Pancreas (tissue), 10 donors: ENCODE results near the gene COX4I1. TPM values are rescaled to one million over a fixed set of nuclear protein-coding genes. Genes with fewer than 3 reads are reported as not detected.

ENCODE experiments used
- ATAC-seq, 4 donors: fragments of 200-7000 bp; cut with Tn5 transposase; one replicate each; pipeline versions ENCODE4 v1.8.0 to v1.9.1; 2020; ENCODE audit warnings: mild to moderate bottlenecking in 4 of 4, moderate library complexity in 4 of 4
- DNase-seq, 6 donors: peaks; one replicate each; pipeline ENCODE4 v3.0.0-alpha.2; 2020
- FAIRE-seq: peaks from 2 replicates; lab custom pipeline; 2012; peaks lifted over from hg19 to GRCh38; lab: Jason Lieb, UNC
- H3K27ac ChIP-seq, 4 donors: fragments of 200-600 bp; sonication (generic); 1 replicate in 3 of 4; 2 replicates in 1 of 4; pipeline versions ENCODE4 v1.5.0 to v1.8.0; 2020
- H3K27me3 ChIP-seq, 4 donors: fragments of 200-600 bp; one replicate each; pipeline ENCODE4 v1.8.0; 2021
- H3K36me3 ChIP-seq, 3 donors: fragments of 200-600 bp; sonication (generic) in 1 of 3; one replicate each; pipeline versions ENCODE4 v1.5.0 to v1.8.0; 2020 to 2021
- H3K4me1 ChIP-seq, 3 donors: fragments of 200-600 bp; one replicate each; pipeline ENCODE4 v1.8.0; 2021
- H3K4me3 ChIP-seq, 4 donors: fragments of 200-600 bp; sonication (generic) in 2 of 4; one replicate each; pipeline versions ENCODE4 v1.5.0 to v1.8.0; 2020 to 2021
- H3K9me3 ChIP-seq, 4 donors: fragments of 200-600 bp; one replicate each; pipeline ENCODE4 v1.8.0; 2021
- WGBS, 2 donors: extraction: QIAGEN DNeasy Blood & Tissue Kit; methylation state at CpG; one replicate each; pipeline ENCODE4 v1.1.7; 2013; 5-methylcytosine and 5-hydroxymethylcytosine counted together
- intact Hi-C, 3 donors: fragments of 100-400 bp; cut with DNase I; formaldehyde crosslinking; loops; one replicate each; pipeline versions ENCODE4 v1.11.1 to v1.14.2; 2022
- polyA plus RNA-seq, 2 donors: library from polyadenylated mRNA; stranded (reverse); fragments of 200-250 nt; gene quantifications; one replicate each; pipeline ENCODE4 v1.2.3, GENCODE V29; 2013
- total RNA-seq, 6 donors: library from RNA; stranded (reverse); fragmentation: NEBNext Ultra II Directional in 4 of 6; extraction: Animal tissue kit (Norgen Biotek cat#: 25700) in 4 of 6; gene quantifications; one replicate each; pipeline versions ENCODE4 v1.2.1 to v1.2.4, GENCODE V29; 2021 to 2023
- TF ChIP-seq, protein P1 (sequence below), 4 donors: fragments of 200-600 bp; sonication (generic) in 3 of 4; IDR thresholded peaks; one replicate each; pipeline versions ENCODE4 v1.5.0 to v1.8.0; 2021; ENCODE audit warnings: antibody characterized with exemption in 4 of 4
- donor health status: healthy with polysubstance abuse.
- donor health status: DM: no; HTN: no; CAD: no; lungs with moderate emphysema.
- donor health status: DM: no; HTN: no; CAD: no.
- donor health status: control.
- donor health status: control.
- donor health status: Bipolar disorder and iron deficiency.
- donor health status: DM: yes; HTN: yes; CAD: no.
- donor health status: DM: no; HTN: no; CAD: no.
- donor health status: DM: no; HTN: no; CAD: no.
- donor health status: DM: yes; HTN: yes; CAD: no.

Gene COX4I1
- total and polyA plus RNA-seq, 8 donors: 198 to 510 (median 260) TPM

DNA sequence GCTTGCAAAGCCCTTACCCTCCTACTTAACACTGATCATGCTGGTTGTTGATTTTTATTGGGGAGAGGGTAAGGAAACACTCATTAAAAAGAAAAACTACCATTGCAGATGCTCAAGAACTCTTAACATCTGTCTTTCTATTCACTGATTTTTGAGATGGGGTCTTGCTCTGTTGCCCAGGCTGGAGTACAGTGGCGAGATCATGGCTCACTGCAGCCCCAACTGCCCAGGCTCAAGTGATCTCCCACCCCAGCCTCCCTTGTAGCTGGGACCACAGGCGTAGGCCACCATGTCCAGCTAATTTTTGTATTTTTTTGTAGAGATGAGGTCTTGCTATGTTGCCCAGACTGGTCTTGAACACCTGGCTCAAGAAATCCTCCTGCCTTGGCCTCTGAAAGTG lies 14.7 kb upstream of the COX4I1 start:
- TF ChIP-seq, protein P1, sequence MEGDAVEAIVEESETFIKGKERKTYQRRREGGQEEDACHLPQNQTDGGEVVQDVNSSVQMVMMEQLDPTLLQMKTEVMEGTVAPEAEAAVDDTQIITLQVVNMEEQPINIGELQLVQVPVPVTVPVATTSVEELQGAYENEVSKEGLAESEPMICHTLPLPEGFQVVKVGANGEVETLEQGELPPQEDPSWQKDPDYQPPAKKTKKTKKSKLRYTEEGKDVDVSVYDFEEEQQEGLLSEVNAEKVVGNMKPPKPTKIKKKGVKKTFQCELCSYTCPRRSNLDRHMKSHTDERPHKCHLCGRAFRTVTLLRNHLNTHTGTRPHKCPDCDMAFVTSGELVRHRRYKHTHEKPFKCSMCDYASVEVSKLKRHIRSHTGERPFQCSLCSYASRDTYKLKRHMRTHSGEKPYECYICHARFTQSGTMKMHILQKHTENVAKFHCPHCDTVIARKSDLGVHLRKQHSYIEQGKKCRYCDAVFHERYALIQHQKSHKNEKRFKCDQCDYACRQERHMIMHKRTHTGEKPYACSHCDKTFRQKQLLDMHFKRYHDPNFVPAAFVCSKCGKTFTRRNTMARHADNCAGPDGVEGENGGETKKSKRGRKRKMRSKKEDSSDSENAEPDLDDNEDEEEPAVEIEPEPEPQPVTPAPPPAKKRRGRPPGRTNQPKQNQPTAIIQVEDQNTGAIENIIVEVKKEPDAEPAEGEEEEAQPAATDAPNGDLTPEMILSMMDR (IDR thresholded peaks at IDR 0.05): no peak
- Histone ChIP-seq H3K4me3 (no peak overlapping the region), H3K9me3 (no peaks in the 10 kb centered on the region), H3K27ac (no peak overlapping the region), H3K4me1 (peaks cover 0 to 4% (median 0%) of the 10 kb centered on the region in 3 donors), H3K27me3 (no peaks in the 10 kb centered on the region), H3K36me3 (peaks cover 0 to 21% (median 3%) of the 10 kb centered on the region in 3 donors)
- intact Hi-C loops: no loop called here
- FAIRE-seq (no peak), DNase-seq (no peak), ATAC-seq (no peak)
- 93 to 95% methylated on average over 2 of the region's 2 CpGs for WGBS, 2 donors

DNA sequence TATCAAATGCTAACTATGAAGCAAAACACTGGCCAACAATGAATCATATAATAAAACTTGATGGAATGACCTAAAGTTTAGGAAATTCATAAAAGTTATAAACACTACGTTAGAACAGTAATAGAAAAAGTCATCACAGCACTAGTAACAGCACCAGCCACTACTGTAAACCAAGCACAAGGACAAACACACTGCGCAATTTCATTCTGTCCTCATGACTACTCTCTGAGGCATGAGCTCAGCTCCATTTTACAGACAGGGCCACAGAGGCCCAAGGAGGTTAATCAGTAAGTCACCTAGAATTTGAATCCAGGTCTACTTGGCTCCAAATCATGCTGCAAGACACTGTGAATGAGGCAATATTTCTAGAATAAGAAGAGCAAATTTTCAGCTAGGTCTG lies 13.6 kb upstream of the COX4I1 start:
- H3K9me3 ChIP-seq: no peaks in the 10 kb centered on the region
- H3K4me1 ChIP-seq: peaks cover 0 to 4% (median 0%) of the 10 kb centered on the region in 3 donors
- intact Hi-C loops: no loop called here
- DNase-seq (no peak), ATAC-seq (no peak), FAIRE-seq (no peak)
- TF ChIP-seq, protein P1 (IDR thresholded peaks at IDR 0.05): no peak
- peaks cover 0 to 17% (median 0%) of the 10 kb centered on the region in 3 donors for H3K36me3 ChIP-seq
- H3K4me3 ChIP-seq: no peak overlapping the region
- no peaks in the 10 kb centered on the region for H3K27me3 ChIP-seq
- H3K27ac ChIP-seq: no peak overlapping the region
- 94 to 100% methylated on average over 2 of the region's 2 CpGs for WGBS, 2 donors

DNA sequence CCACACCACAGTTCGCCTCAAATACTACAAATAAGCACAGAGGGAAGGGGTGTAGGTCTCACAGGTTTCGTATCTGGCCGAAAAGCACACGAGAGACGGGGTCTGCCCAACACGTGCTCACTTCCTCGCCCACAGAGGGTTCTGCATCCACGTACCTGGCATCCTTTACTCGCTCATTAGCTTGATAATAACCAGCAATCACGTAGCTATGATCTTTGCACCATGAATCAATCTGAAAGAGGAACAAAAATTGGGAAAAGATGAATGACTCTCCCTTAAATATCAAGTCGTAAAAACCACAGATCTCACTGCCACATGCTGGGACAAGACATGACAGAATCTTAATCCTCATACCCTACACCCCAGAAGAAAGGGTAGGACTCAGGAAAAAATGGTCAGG lies 10.7 kb upstream of the COX4I1 start:
- intact Hi-C loops: no loop called here
- TF ChIP-seq, protein P1 (IDR thresholded peaks at IDR 0.05): no peak
- ATAC-seq (no peak), DNase-seq (no peak), FAIRE-seq (no peak)
- Histone ChIP-seq H3K4me1 (no peaks in the 10 kb centered on the region), H3K27me3 (no peaks in the 10 kb centered on the region), H3K9me3 (no peaks in the 10 kb centered on the region), H3K27ac (no peak overlapping the region), H3K4me3 (no peak overlapping the region), H3K36me3 (peaks cover 0 to 17% (median 0%) of the 10 kb centered on the region in 3 donors)
- WGBS, 2 donors: 92 to 93% methylated on average over 11 of the region's 11 CpGs

DNA sequence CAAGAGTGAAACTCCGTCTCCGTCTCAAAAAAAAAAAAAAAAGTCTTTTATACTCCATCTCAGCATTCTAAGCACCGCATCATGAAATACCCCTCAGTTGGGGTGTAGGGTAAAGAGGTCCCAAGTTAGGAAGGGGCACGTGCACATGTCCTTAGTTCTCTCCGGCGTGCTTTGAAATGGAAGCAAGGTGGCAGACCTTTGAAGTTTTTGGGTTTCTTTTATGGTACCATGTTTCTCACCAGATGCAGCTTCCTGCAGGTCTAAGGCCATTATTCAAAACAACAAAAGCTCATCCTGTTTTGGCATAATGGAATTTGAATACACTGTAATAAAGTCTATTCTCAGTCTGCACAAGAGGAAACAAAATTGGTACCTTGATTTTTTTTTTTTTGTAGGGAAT lies 9.7 kb upstream of the COX4I1 start:
- FAIRE-seq (no peak), ATAC-seq (no peak), DNase-seq (no peak)
- Histone ChIP-seq H3K27ac (no peak overlapping the region), H3K4me1 (no peaks in the 10 kb centered on the region), H3K27me3 (no peaks in the 10 kb centered on the region), H3K9me3 (no peaks in the 10 kb centered on the region), H3K36me3 (peaks cover 0 to 17% (median 0%) of the 10 kb centered on the region in 3 donors), H3K4me3 (no peak overlapping the region)
- 94% methylated on average over 6 of the region's 6 CpGs for WGBS, 2 donors
- TF ChIP-seq, protein P1 (IDR thresholded peaks at IDR 0.05): no peak
- intact Hi-C loops: no loop called here

DNA sequence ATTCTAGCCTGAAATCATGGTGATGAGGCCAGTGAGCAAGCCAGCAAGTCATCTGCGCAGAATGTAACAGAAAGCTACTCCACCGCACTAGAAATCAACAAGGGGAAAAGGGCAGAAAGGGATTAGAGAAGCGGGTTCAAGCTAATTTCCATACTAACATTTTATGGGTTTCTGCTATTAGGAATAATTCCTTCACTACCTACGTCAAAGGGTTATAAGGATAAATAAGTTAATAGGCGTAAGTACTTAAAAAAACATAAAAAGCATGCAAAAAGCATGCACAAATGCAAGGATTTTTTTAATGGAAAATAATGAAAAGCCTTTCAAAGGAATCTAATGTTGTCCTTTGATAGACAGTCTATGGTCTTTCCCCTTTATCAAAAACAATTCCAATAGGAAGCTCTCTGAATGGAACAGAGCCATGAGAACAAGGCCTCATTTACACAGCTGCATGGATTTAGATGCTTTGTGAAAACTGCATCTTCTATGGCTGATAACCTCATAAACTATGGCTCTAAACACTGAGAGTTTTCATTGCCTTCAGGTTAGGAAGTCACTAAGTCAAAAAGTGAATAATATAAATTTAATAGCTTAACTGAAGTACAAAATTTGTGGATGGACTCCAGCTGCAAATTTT lies 5.7 kb upstream of the COX4I1 start:
- no peaks in the 10 kb centered on the region for H3K9me3 ChIP-seq
- 83 to 84% methylated on average over 5 of the region's 5 CpGs for WGBS, 2 donors
- H3K27ac ChIP-seq: no peak overlapping the region
- no peak for DNase-seq
- ATAC-seq: peak in 2 of 4 donors; percentile 48 to 70
- TF ChIP-seq, protein P1 (IDR thresholded peaks at IDR 0.05): no peak
- H3K36me3 ChIP-seq: peaks cover 0 to 4% (median 0%) of the 10 kb centered on the region in 3 donors
- no peak overlapping the region for H3K4me3 ChIP-seq
- H3K4me1 ChIP-seq: peaks cover 0 to 9% (median 8%) of the 10 kb centered on the region in 3 donors
- intact Hi-C loops: no loop called here
- FAIRE-seq: no peak
- H3K27me3 ChIP-seq: no peaks in the 10 kb centered on the region
